D721Med (cell line): ENCODE measurements around the gene ATP5F1D.

ENCODE experiments used
- DNase-seq: peaks from one replicate; pipeline ENCODE4 v3.0.0; 2011; ENCODE audit warnings: low spot score; ENCODE audit not compliant: insufficient read length
- FAIRE-seq: peaks from 2 replicates; lab custom pipeline; 2011; peaks lifted over from hg19 to GRCh38; lab: Jason Lieb, UNC
- CTCF ChIP-seq: IDR thresholded peaks from 2 replicates; pipeline ENCODE4 v1.5.1; 2012; ENCODE audit warnings: mild to moderate bottlenecking, control low read depth; ENCODE audit not compliant: insufficient read depth; ENCODE audit errors: missing control alignments

ATP5F1D gene

GRCh38 chr19:1230783-1231489 lies 10.6 kb upstream of the ATP5F1D start:
- DNase-seq: no peak
- no peak for TF ChIP-seq CTCF
- no peak for FAIRE-seq

- DNase-seq (no peak), FAIRE-seq (no peak)
- TF ChIP-seq CTCF: no peak
These were observed 9.6 kb upstream of the ATP5F1D start for GRCh38 chr19:1231729-1232637.

GRCh38 chr19:1232652-1233072 lies 8.9 kb upstream of the ATP5F1D start:
- DNase-seq (no peak), FAIRE-seq (no peak)
- no peak for TF ChIP-seq CTCF

- no peak for TF ChIP-seq CTCF
- DNase-seq: no peak
- FAIRE-seq: no peak
These were observed 8.4 kb upstream of the ATP5F1D start for GRCh38 chr19:1233115-1233667.

- no peak for FAIRE-seq
- no peak for DNase-seq
- TF ChIP-seq CTCF: no peak
These were observed 7.2 kb upstream of the ATP5F1D start for GRCh38 chr19:1234051-1234954.

GRCh38 chr19:1234955-1235380 lies 6.6 kb upstream of the ATP5F1D start:
- DNase-seq: no peak
- TF ChIP-seq CTCF: no peak
- FAIRE-seq: no peak
